GM04504 (cell line): ENCODE data around the gene CAMKK1.

Source experiments
- DNase-seq: peaks from one replicate; pipeline ENCODE4 v3.0.0-alpha.2; 2012; ENCODE audit warnings: low read depth

CAMKK1 gene

DNA sequence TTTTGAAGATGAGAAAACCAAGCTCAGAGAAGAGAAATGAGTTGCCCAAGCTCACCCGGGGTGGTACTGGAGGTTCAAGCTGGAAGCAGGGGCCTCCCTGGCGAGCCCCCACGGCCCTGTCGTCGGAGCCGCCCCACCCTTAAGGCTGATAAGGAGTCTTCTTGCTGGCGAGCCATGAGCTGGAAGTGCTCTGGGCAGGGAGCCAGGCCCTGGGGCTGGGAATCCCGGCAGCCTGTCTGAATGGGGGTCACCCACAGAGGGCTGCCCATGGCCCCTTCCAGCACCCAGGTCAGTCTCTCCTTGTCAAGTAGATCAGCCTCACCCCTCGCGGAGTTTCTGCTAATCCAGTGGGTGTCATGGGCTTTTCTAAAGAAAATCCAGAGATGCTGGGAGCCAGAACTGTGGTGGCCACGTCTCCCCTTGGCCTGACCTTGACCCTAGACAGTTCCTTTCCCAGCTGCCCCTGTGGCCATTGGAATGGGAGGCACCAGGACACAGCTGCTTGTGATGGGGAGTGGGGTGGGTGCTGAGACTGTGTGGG lies 24.6 kb upstream of the CAMKK1 start:
- DNase-seq, result no peak

DNA sequence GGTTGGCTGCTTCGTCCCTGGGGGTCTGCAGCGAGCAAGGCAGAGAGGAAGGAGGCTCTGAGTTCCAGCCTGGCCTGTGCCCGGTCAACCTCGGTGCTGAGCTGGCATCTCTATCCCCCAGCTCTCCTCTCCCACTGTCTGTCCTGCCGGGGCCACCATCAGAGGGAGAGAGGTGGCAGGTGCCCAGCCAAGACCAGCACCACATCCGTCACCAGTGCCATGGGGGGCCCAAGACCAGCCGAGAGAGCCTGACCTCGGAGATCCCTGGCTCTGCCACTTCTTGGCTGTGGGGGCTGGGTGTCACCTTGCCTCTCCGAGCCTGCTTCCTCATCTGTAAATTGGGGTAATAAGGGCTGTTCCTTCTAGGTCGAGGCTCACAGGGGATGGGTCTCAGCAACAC lies 24.0 kb upstream of the CAMKK1 start:
- DNase-seq, result no peak

DNA sequence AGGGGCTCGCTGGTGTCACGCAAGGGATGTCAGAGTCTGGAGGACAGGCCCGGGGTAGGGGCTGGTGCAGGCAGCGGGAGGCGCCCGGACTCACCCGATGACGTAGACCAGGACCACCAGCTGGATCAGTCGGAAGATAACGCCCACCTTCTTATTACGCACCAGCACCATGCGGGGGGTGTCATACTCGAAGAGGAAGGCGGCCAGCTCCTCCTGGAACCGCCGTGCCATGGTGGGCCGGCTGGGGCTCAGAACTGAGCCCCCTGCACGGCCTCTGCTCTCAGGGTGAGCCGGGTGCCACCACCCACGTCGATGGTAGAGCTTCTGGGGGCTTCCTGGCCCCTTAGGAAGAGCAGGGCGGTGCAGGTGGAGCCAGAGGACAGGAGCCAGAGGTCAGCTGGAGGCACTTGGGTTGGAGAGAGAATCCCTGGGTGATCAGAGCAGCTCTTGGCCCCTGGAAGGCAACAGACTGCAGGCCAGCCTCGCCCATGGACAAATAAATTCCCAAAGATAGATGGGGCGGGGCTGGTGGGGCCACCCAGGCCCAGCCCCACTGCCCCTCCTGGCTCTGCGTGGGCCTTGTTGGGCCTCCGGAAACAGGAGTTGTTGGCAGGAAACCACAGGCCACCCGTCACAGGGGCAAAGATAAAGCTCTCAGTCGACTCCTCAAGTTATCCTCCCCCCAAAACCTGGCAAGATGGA lies 23.3 kb upstream of the CAMKK1 start, which contains the start of gene P2RX1:
Gene P2RX1 (minus strand): TSS at position 471 of the 702 bp plus-strand sequence. CDS start 240 bp downstream, at position 231.
- DNase-seq, result no peak

DNA sequence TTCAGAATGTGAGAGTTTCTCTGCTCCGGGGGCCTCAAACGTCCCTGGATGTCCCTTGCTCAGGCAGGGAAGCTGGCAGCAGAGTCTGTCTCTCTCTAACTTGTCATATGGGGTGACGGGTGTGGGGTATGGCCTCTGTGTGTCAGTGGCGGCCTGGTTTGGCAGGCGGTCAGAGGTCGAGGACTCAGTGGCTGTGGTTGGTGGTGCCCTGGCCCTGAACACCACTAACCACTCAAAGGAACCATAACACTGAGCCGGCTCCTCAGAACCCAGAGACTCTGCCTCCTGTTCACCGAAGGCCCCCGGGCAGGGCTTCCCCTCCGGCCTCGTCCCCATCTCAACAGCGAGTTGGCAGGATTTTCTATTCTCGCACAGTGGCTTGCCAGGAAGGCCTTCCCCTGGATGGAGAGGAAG lies 22.7 kb upstream of the CAMKK1 start:
- no peak for DNase-seq

DNA sequence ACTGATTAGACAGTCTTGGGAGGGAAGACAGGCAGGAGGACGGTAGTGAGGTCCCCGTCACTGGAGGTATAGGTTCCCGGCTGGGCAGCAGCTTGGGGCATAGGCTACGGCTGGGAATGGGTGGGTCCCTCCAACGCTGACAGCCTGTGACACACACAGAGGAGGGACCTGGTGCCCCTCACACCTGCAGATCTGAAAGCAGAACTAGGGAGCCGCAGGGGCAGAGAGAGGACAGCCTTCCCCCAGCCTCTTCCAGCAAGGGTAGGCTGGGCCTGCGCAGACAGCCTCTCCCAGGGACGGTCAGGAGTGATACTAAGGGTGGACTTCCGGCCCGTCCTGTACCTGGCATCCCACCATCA lies 21.4 kb upstream of the CAMKK1 start:
- no peak for DNase-seq

DNA sequence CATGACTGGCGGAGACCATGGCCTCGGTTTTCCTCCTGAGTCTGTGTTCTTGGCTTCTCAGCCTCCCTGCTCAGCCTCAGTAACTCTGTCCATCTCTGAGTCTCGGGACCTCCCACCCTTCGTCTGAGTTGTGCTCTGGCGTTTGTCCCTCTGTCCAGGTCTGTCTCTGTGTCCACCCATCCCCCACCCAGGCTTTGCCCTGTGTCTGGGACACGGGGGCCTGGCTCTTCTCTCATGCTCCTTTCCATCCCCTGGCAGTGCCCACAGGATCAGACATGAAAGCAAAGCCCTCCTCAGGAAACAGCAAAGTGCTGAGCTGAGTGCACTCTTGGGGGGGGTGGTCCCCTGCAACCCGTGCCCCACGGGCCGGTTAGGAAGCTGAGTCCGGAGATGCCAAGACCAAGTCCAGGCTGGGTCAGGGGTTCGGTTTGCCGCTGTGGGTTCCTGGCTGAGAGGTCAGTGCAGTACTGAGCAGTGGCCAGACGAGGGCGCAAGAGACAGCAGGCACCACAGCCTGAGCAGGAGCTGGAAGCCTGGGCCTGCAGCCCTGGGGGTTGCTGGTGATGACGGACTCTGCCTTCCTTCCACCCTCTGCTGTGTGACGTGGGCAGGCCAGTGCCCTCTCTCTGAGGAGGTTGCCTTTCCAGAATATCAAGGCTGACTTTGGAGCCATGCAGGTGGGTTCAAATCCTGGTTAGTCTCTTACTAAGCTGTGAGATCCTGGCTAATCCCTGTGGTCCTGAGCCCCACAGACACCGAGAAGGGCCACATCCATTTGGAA lies 20.9 kb upstream of the CAMKK1 start:
- peak; percentile 37 for DNase-seq

DNA sequence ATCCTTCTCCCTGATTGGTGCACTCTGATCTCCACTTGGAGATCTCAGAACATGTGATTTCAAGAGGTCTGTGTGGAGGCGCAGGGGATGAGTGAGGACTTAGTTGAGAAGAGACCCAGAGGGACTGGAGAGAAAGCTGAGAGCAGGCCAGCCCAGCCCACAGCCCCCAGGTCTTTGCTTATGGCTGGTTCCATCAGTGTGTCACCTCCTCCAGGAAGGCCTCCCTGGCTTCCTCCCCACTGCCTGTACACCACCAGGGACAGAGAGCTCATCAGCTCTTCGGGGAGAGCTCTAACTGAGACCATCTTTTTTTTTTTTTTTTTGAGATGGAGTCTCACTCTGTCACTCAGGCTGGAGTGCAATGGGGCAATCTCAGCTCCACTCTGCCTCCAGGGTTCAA lies 20.0 kb upstream of the CAMKK1 start:
- no peak for DNase-seq

DNA sequence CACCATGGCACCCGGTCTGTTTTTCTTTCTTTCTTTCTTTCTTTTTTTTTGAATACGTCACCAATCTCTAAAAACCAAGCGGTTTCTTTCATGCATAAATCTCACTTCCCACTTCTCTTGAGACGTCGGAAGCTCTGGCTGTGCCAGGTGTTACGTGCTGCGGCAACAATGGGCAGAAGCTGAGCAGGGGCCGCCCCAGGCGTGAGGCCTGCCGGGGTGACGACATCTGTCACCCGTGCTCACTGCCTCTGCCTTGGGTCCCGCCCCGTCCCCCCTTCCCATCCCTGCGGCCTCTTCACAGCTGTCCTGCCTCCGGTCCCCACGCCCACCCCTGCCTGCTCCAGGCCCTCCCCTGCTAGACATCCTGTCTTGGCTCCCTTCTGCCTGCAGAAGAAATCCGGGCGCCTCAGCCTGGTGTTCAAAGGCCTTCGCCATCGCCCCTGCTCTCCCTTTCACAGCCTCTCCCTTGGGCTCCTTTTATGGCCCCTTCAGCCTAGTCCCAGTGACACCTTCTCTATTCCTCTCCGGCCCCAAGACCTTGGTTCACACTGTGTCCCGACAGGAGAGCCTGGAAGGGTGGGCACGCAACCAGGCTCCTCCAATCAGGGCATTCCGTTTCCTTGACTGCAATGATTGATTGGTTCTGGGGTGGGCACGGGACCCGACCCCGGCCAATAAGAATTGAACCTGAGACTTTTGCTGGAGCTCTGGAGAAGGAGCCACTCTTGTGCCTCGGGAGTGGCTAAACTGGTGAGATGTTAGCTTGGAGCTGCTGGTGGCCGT lies 18.6 kb upstream of the CAMKK1 start:
- DNase-seq, result no peak

DNA sequence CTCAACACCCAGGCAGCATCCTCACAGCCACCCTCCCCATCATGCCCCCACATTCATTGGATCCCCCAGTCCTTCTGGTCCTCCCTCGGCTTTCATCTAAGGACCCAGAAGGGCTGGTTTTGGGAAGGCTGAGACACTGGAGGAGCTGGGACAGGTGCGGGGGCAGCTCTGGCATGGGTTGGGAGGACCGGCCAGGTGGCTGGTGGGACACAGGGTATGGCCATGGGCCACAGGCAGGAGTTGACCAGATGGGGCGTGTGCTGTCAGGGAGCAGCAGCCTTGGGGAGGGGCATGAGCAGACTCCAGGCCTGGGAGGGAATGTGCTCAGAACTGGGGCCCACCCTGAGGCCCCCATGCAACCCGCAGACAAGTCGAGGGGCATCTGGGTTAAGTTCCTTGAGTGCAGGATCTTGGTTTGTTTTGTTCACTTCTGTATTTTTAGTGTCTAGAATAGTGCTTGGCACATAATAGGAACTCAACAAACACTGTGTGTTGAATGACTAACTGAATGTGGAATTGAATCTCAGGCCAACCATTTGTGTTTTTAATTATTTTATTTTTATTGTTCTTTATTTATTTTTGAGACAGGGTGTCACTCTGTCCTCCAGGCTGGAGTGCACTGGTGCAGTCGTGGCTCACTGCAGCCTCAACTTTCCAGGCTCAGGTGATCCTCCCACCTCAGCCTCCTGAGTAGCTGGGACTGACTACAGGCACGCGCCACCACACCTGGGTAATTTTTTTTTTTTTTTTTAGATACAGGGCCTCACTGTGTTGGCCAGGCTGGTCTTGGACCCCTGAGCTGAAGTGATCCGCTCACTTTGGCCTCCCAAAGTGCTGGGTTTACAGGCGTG lies 17.8 kb upstream of the CAMKK1 start:
- no peak for DNase-seq

DNA sequence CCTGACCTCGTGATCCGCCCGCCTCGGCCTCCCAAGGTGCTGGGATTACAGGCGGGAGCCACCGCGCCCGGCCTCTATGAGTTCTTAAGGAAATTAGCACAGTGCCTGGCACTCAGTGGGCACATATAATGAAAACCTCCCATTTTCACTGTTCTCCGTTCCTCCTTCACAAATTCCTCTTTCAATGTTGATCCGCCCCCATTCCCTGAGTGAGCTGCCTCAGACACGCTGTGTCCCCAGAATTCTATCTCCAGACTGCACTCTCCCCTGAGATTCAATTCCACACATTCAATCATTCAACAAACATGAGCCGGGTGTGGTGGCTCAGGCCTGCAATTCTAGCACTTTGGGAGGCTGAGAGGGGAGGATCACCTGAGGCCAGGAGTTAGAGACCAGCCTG lies 16.4 kb upstream of the CAMKK1 start:
- DNase-seq, result no peak

DNA sequence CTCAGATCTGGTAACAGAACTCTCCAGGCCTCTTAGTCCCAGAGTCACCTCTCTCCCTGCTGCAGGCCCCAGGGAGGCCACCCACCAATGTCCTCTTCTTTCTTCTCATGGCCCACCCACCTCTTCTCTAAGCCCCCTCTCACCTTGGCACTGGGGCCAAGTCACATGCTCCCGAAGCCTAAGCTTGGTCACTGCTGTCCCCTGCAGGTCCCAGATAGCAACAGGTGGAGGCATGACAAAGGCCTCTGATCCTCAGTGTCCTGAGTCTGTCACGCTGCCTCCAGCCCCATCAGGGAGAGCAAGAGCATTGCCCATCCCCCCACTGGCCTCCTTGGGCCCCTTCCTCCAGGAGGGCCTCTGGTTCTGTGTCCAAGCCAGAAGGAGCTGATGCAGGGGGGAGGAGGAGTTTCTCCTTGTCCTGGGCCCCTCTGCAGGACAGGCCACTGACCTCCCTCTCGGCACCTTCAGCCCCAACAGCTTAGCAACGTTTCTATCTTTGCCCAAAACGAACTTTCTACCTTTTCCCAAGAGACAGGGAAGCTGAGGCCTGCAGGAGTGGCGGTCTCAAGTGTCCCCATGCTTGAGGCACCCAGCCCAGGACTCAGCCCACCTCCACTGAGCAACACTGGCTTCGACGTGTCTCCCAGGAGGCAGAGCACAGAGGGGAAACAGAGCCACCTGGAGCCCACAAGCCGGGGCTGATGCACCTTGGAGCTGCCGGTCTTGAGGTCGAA lies 14.8 kb upstream of the CAMKK1 start:
- no peak for DNase-seq

DNA sequence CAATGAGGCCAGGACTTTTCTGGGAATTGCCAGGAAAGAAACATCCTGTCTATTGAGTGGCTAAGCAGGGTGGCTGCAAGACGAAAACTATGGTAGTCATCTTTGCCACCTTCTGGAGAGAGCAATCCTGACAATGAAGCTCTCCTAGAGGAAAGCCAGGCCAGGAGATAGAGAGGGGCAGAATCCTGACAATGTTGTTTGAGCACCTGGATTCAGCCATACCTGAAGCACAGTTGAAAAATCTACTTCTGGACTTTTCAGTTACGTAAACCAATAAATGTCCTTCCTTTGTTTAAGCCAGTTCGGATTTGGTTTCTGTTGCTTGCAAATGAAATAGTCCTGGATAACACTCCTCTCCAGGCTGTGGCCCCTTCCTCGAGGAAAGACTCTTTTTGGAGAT lies 14.0 kb upstream of the CAMKK1 start:
- DNase-seq, result no peak

DNA sequence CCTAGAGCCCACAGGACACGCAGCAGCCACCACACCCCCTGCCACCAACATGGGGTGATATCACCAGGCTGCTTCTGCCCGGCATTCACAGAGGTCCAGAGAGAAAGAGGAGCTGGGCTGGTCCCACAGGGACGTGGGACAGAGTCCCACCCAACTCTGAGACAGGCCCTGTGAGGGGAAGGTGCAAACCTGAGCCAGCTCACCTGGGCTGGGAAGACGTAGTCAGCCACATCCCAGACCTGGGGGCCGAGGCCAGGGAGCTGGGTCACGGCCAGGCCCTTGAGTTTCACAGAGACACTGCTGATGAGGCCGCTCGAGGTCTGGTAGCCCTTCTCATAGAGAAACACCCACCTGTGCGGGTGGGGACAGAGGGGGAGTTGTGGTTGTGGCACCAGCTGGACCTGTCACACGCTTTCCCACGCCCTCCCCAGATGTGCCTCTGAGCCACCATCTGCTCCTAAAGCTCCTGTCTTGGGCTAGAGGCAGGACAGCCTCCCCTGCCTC lies 12.2 kb upstream of the CAMKK1 start:
- DNase-seq, result no peak

DNA sequence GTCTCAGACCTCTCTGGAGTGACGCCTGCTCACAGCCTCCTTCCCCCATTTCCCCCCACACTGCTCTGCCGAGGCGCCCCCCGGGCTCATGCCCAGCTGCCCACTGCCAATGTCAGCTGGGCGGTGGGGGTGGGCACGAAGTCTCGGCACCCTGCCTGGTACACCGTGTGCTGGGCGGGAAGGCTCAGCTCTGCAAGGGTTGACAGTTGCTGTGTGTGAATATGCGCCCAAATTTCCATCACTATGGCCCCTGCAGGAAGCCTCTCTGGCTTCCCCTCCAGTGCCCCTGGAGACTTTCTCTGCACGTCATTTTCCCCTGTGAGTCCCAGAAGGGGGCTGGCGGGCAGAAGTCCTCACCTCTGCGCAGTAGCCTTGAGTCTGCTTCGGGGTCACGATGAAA lies 11.6 kb upstream of the CAMKK1 start:
- DNase-seq, result no peak

DNA sequence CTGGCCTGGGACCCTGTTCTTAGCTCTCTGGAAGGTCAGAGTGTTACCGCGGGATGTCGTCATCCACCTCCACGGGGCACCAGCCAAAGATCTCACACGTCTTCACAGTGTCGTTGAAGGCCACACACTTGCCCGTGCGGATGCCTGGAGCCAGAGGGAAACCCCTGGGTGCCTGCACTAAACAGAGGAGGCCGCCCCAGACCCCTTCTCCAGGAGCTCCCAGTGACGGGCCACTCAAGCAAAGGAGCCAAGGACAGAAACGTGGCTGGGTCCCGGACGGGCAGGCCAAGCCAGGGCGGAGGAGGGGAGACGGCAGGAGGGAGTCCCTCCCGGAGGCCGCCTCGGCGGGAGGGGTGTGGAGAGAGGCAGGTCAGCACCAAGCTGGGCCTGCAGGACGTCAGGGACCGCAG lies 11.0 kb upstream of the CAMKK1 start:
- DNase-seq, result no peak

DNA sequence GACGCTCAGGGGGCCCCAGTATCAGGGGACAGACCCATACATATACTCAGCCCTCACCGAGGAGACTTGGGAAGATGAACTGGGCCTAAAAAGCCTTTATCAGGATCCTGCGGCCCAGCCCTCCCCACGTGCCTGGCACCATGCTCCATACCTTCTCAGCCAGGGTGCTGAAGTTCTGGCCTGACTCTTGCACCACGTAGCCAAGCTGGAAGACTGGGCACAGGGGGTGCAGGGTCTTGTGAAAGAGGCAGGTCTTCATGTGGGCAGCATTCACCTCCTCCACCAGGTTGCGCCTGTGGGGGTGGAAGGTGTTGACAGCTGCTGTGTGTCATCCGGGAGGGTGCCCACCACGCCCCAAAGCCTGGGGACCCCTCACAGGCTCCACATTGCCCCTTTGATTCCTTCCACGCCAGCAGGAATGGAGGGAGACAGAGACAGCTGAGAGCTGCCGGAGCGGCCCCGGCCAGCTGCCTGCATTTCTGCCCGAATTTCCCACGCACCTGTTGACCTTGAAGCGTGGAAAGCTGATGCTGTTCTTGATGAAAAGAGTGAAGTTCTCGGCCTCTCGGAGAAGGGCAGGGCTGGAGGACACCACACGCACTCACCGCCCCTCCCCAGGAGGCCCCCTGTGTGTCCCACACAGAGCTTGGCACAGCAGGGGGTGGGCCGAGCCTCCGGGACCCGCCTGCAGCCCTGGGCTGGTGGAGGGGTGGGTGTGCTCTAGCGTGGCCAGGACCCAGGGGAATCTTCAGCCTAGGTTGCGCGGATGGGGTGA lies 10.4 kb upstream of the CAMKK1 start:
- DNase-seq, result no peak

DNA sequence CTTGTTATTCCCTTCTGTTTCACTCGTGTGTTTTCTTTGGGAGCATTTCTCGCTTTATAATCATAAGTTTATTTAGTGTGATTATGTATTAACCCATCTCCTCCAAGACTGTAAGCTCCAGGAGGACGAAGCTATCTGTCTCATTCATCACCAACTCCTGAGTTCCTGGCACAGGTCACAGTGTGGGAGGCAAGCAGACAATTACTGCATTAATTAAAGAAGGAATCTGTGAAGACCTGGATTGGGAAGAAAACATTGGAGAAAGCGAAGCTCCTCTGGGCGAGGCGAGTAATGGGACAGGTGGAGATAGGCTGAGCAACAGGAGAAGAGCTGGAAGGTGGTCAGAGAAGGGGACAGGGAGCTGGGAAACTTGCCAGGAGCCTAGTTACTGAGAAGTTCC lies 7.8 kb upstream of the CAMKK1 start:
- no peak for DNase-seq

DNA sequence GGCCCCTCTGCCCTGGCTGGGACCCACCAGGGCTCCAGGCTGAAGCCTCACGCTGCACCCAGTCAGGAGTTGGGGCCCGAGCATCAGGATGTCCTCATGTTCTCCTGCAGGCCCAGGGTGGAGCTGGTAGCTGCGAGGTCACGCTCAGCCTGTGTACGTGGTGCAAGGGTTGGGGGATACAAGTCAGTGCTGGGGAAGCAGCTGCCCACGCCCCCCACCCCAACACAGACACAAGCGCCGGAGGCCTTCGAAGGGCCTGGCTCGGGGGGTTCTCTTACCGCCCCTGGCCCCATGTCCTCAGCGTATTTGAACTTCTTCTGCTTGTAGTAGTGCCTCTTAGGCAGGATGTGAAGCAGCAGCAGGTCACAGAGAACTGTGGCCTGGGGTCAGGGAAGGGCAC lies 4.9 kb upstream of the CAMKK1 start:
- no peak for DNase-seq

DNA sequence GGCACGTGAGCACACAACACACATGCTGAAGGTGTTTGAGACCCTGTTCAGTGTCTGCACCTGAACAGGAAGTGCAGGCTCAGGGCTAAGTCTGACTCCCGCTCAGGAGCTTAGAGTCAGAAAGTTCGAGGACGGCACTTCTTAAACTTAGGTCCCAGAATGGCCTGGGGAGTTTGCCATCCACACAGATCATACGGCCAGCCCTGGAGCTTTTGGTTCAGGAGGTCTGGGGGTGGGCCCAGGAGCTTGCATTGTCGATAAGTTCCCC lies 4.0 kb upstream of the CAMKK1 start:
- no peak for DNase-seq
